GM21390 (cell line): ENCODE data around the gene MRGPRE.

Source experiments
- ATAC-seq: cut with Tn5 transposase; IDR thresholded peaks from one replicate; pipeline ENCODE4 v1.9.1; 2021; ENCODE audit not compliant: unreplicated experiment

Gene MRGPRE

GRCh38 chr11:3181725-3182461 is 50.3 kb downstream of the MRGPRE start:
- ATAC-seq, result no peak

GRCh38 chr11:3180869-3181268 is 51.3 kb downstream of the MRGPRE start:
- no peak for ATAC-seq

- ATAC-seq, result no peak
Observed at GRCh38 chr11:3178349-3178748, 53.9 kb downstream of the MRGPRE start.

GRCh38 chr11:3177931-3178330 is 54.3 kb downstream of the MRGPRE start:
- ATAC-seq, result no peak
